Mesothelial cell of epicardium (in vitro differentiated cells): ENCODE measurements around the gene STBD1. TPM values are rescaled to one million over a fixed set of nuclear protein-coding genes. Genes with fewer than 3 reads are reported as not detected.
"Not testable (repeated sequence)": the region's sequence is repeated elsewhere in the genome, so short reads cannot be mapped to it uniquely, and the experiment has no call there.

Experiments used
- DNase-seq, 2 experiments: peaks; one replicate each; pipeline ENCODE4 v3.0.0; 2021; ENCODE audit warnings: low spot score in 2 of 2; ENCODE audit not compliant: unreplicated experiment in 2 of 2
- H3K27ac Mint-ChIP-seq: 2 replicates; pipeline ENCODE4 v1.8.0; 2021; ENCODE audit warnings: mixed read lengths
- H3K27me3 Mint-ChIP-seq: 2 replicates; pipeline ENCODE4 v1.8.0; 2021; ENCODE audit warnings: low read depth, mixed read lengths
- H3K36me3 Mint-ChIP-seq: 2 replicates; pipeline ENCODE4 v1.8.0; 2021; ENCODE audit warnings: mixed read lengths
- H3K4me1 Mint-ChIP-seq: 2 replicates; pipeline ENCODE4 v1.8.0; 2021; ENCODE audit warnings: mixed read lengths
- H3K4me3 Mint-ChIP-seq: 2 replicates; pipeline ENCODE4 v1.8.0; 2021; ENCODE audit warnings: mild to moderate bottlenecking, moderate library complexity, mixed read lengths
- H3K9me3 Mint-ChIP-seq: 2 replicates; pipeline ENCODE4 v1.8.0; 2021; ENCODE audit warnings: mixed read lengths
- total RNA-seq: library from RNA; stranded (reverse); gene quantifications from 3 replicates; pipeline ENCODE4 v1.2.1, GENCODE V29; 2021
- TF ChIP-seq, protein P1 (sequence below): fragments of 200-600 bp; sonication (generic); IDR thresholded peaks from one replicate; pipeline ENCODE4 v1.5.0; 2021; ENCODE audit warnings: antibody characterized with exemption; ENCODE audit not compliant: unreplicated experiment

The STBD1 gene
- total RNA-seq, 1 donor from 2014 or later: 2.2 TPM

DNA sequence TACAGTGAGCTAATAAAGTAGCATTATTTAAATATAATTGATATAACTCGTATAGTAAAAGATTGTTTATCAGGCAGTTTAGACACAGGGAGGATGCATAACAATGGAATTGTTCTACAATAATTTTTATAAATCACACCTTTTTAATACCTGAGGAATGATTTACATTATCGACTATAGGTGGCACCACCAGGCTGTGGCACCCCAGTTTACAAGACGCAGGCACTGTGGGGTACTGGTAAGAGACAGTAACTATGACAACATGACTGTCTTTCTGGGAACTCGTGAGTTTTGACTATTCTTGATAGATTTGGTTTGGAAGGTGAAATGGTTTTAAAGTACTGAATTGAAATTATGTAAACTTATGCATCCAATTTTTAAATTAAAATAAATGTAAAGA, 27.1 kb upstream of the STBD1 start:
- Mint-ChIP-seq H3K36me3 (no peaks in the 10 kb centered on the region), H3K27me3 (no peaks in the 10 kb centered on the region), H3K9me3 (no peaks in the 10 kb centered on the region), H3K27ac (no peak overlapping the region), H3K4me3 (no peak overlapping the region), H3K4me1 (peaks cover 4% of the 10 kb centered on the region)
- no peak for DNase-seq
- TF ChIP-seq, protein P1, sequence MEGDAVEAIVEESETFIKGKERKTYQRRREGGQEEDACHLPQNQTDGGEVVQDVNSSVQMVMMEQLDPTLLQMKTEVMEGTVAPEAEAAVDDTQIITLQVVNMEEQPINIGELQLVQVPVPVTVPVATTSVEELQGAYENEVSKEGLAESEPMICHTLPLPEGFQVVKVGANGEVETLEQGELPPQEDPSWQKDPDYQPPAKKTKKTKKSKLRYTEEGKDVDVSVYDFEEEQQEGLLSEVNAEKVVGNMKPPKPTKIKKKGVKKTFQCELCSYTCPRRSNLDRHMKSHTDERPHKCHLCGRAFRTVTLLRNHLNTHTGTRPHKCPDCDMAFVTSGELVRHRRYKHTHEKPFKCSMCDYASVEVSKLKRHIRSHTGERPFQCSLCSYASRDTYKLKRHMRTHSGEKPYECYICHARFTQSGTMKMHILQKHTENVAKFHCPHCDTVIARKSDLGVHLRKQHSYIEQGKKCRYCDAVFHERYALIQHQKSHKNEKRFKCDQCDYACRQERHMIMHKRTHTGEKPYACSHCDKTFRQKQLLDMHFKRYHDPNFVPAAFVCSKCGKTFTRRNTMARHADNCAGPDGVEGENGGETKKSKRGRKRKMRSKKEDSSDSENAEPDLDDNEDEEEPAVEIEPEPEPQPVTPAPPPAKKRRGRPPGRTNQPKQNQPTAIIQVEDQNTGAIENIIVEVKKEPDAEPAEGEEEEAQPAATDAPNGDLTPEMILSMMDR: no peak

DNA sequence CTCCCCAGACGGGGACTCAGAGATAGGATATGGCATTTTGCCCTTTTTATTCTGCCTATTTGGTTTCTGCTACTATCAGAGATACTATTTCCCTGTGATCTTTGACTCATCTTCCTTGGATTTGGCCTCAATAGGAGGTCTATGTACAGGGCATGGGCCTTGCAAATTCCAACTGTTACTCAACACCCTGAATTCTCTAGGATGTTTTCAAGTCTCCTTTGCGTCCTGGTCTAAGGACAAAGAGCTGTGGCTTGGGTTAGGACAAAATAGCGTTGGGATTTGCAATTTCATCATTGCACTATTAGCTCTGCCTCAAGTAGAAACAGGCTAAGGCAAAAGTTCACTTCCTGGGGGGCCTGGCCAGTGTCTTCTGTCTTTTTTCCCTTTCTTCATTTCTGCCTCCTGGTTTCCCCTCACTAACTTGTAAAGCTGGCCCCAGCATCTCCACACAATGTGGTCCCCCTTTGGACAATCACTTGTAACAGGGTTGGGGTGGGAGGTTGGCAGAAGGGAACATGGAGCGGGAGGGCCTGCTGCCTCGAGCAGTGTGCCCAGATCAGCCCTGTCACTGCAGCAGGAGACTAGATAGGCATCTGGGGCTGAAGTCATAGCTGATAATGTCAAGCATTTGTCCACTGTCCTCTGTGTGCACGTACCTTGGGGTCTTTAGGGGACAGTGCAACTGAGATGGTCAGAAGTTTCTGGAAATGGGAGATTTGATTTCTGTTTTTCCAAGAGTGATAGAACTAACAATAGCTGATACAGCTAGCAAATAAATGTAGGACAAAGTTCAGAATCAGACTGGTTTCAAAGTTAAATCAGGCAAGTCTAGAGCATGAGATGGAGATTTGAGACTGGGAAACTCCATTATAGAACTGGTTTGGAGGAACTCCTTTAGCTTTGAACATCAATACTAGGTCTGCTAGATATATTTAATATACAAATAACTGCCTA, 25.8 kb upstream of the STBD1 start:
- no peaks in the 10 kb centered on the region for H3K36me3 Mint-ChIP-seq
- no peak overlapping the region for H3K4me3 Mint-ChIP-seq
- H3K9me3 Mint-ChIP-seq: peaks cover under 1% of the 10 kb centered on the region
- H3K27me3 Mint-ChIP-seq: no peaks in the 10 kb centered on the region
- no peak overlapping the region for H3K27ac Mint-ChIP-seq
- no peak for DNase-seq
- peaks cover 4% of the 10 kb centered on the region for H3K4me1 Mint-ChIP-seq
- TF ChIP-seq, protein P1: no peak

DNA sequence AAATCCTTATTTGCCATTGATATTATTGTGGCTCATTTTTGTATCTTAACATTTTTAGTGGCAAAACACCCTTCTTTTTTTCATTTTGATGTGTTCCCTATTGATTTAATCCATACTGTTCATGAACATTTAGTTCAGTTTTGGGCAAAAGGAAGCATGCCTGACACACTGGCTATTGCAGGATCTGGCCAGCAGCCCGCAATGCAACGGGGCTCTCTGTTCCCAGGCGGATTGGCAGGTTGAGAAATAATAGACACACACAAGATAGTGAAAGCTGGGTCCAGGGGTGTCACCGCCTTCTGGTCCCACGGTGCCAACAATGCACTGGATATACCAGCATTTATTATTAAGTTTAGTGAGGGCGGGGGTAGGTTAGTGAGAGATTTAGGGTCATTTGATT, 24.9 kb upstream of the STBD1 start:
- not testable (repeated sequence) for H3K9me3 Mint-ChIP-seq, H3K27me3 Mint-ChIP-seq, H3K4me3 Mint-ChIP-seq, DNase-seq, H3K27ac Mint-ChIP-seq, H3K36me3 Mint-ChIP-seq, H3K4me1 Mint-ChIP-seq

DNA sequence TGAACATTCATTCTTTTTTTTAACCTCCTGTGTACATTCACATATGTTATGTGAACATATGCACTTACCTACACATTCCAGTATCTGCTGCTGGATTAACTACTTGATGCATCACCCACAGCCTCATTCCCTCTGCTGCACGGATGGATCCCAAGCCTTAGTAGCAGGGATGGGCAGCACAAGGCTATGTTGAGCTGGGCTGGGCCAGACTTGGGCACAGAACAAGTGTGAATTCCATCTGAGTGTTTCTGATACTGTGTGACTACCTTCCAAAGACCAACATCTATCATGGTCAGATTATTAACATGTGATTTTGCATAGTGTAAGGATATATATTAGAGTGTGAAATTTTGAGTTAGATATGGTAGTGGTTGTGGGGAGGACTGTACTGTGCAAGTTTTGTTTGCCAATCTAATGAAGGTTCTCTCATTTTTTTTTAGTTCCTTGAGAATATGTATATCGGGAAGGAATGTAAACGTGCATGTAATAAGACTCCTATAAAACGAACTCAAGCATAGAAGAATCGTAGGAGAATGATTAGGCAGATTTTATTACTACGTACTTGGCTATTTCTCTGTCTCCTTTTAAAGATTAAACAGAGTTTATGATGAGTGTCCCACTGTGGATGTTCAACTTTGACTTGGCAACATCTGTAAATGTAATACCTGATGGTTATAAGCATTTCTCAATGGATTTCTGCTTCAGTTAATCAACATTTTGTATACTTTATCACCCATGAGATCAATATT, 23.4 kb upstream of the STBD1 start:
- H3K9me3 Mint-ChIP-seq: peaks cover 24% of the 10 kb centered on the region
- H3K27me3 Mint-ChIP-seq: peaks cover 2% of the 10 kb centered on the region
- peaks cover 5% of the 10 kb centered on the region for H3K36me3 Mint-ChIP-seq

DNA sequence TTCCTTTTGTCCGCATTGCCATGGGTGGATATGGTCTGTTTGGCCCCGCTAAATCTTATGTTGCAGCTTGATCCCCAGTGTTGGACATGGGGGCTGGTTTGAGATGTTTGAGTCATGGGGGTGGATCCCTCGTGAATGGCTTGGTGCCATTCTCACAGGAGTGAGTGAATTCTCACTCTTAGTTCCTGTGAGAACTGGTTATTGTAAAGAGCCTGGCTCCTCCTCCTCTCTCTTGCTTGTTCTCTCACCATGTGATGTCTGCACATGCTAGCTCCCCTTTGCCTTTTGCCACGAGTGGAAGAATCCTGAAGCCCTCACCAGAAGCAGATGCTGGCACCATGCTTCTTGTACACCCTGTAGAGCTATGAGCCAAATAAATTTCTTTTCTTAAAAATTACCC, 22.6 kb upstream of the STBD1 start:
- Mint-ChIP-seq H3K4me1 (peaks cover 4% of the 10 kb centered on the region), H3K9me3 (peaks cover 24% of the 10 kb centered on the region), H3K36me3 (peaks cover 5% of the 10 kb centered on the region), H3K27ac (no peak overlapping the region), H3K27me3 (peaks cover 2% of the 10 kb centered on the region), H3K4me3 (no peak overlapping the region)
- no peak for DNase-seq
- TF ChIP-seq, protein P1: no peak

More for the DNA sequence above, 23.4 kb upstream of the STBD1 start:
- TF ChIP-seq, protein P1: no peak
- no peak overlapping the region for H3K27ac Mint-ChIP-seq
- H3K4me1 Mint-ChIP-seq: peaks cover 4% of the 10 kb centered on the region
- H3K4me3 Mint-ChIP-seq: no peak overlapping the region
- no peak for DNase-seq

DNA sequence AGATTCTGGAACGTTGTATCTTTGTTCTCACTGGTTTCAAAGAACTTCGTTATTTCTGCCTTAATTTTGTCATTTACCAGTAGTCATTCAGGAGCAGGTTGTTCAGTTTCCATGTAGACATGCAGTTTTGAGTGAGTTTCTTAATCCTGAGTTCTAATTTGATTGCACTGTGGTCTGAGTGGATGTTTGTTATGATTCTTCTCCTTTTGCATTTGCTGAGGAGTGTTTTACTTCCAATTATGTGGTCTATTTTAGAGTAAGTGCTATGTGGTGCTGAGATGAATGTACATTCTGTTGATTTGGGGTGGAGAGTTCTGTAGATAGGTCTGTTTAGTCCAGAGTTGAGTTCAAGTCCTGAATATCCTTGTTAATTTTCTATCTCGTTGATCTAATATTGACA, 18.7 kb upstream of the STBD1 start:
- DNase-seq, H3K36me3 Mint-ChIP-seq, H3K27me3 Mint-ChIP-seq, H3K4me3 Mint-ChIP-seq, H3K4me1 Mint-ChIP-seq, H3K27ac Mint-ChIP-seq: not testable (repeated sequence)
- H3K9me3 Mint-ChIP-seq: peaks cover 28% of the 10 kb centered on the region
